ENCODE measurements around the gene UPK1A. TPM values are rescaled to one million over a fixed set of nuclear protein-coding genes. Genes with fewer than 3 reads are reported as not detected.

UPK1A gene
- total and polyA plus RNA-seq, 9 of the 15 experiments (the other 6 are each of a cell fraction or from before 2014, with no cell fraction given) = 0.06 to 0.13 TPM; not detected in 7

DNA sequence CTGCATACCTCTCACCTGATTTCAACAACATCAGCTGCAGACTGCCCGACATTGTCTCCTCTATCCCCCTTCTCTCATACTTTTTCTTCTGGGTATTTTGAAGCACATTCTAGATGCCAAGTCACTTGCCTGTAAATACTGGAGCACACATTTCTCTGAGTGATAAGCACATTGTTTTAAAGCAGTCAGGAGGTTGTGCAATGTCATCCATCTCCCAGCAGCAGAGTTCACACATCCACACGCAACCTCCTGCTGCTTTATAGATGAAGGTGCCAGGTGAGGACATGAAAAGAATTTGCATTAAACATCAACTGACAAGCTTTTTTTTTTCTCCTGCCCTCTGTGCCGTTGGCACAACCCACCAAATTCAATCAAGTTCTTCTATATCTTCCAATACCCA is 5.5 kb downstream of the UPK1A start (continued):
- no peak for TF ChIP-seq MEF2D (tag; conservative IDR thresholded peaks at IDR 0.05; ENCODE audit: low read depth)
- no peak for TF ChIP-seq ARID2 (IDR thresholded peaks at IDR 0.05)
- TF ChIP-seq CBX2 (IDR thresholded peaks at IDR 0.05; ENCODE audit: insufficient read depth, low read length, poor library complexity, severe bottlenecking) = no peak
- no peak for TF ChIP-seq TCFL5 (CRISPR knock-in tag; conservative IDR thresholded peaks at IDR 0.05)
- TF ChIP-seq BRD9 (IDR thresholded peaks at IDR 0.05; ENCODE audit: low read depth, partially characterized antibody) = no peak
- no peak for TF ChIP-seq ZNF75A (CRISPR knock-in tag; IDR thresholded peaks at IDR 0.05)
- TF ChIP-seq SP2 (IDR thresholded peaks at IDR 0.05; ENCODE audit: extremely low read depth, low read depth, low read length, poor library complexity, severe bottlenecking) = no peak
- peak in 1 of 2 experiments; percentile 61; a peak in 1 of 3 replicates for TF ChIP-seq CBX3 (IDR thresholded peaks at IDR 0.05; ENCODE audit: borderline replicate concordance in 1 of 2, low read length in 2 of 2)
- no peak for TF ChIP-seq EWSR1 (IDR thresholded peaks at IDR 0.05; ENCODE audit: borderline replicate concordance, low read depth, partially characterized antibody)
- no peak for TF ChIP-seq ZNF277 (CRISPR knock-in tag; IDR thresholded peaks at IDR 0.05; ENCODE audit: borderline replicate concordance)
- peak; percentile 89 for TF ChIP-seq CXXC5 (CRISPR knock-in tag; IDR thresholded peaks at IDR 0.05)
- TF ChIP-seq, protein P1, sequence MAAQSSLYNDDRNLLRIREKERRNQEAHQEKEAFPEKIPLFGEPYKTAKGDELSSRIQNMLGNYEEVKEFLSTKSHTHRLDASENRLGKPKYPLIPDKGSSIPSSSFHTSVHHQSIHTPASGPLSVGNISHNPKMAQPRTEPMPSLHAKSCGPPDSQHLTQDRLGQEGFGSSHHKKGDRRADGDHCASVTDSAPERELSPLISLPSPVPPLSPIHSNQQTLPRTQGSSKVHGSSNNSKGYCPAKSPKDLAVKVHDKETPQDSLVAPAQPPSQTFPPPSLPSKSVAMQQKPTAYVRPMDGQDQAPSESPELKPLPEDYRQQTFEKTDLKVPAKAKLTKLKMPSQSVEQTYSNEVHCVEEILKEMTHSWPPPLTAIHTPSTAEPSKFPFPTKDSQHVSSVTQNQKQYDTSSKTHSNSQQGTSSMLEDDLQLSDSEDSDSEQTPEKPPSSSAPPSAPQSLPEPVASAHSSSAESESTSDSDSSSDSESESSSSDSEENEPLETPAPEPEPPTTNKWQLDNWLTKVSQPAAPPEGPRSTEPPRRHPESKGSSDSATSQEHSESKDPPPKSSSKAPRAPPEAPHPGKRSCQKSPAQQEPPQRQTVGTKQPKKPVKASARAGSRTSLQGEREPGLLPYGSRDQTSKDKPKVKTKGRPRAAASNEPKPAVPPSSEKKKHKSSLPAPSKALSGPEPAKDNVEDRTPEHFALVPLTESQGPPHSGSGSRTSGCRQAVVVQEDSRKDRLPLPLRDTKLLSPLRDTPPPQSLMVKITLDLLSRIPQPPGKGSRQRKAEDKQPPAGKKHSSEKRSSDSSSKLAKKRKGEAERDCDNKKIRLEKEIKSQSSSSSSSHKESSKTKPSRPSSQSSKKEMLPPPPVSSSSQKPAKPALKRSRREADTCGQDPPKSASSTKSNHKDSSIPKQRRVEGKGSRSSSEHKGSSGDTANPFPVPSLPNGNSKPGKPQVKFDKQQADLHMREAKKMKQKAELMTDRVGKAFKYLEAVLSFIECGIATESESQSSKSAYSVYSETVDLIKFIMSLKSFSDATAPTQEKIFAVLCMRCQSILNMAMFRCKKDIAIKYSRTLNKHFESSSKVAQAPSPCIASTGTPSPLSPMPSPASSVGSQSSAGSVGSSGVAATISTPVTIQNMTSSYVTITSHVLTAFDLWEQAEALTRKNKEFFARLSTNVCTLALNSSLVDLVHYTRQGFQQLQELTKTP (IDR thresholded peaks at IDR 0.05; ENCODE audit: low read depth in 1 of 2, partially characterized antibody in 2 of 2) = no peak
- no peak for TF ChIP-seq POLR2AphosphoS2 (IDR thresholded peaks at IDR 0.05; ENCODE audit: low read length)
- TF ChIP-seq STAG1 (CRISPR knock-in tag; IDR thresholded peaks at IDR 0.05; ENCODE audit: borderline replicate concordance) = no peak
- TF ChIP-seq HBP1 (CRISPR knock-in tag; IDR thresholded peaks at IDR 0.05) = no peak
- no peak for TF ChIP-seq DIDO1 (tag; IDR thresholded peaks at IDR 0.05; ENCODE audit: low read depth)

All from K562 (cell line).